ENCODE measurements around the gene SHMT2.
"Not testable (repeated sequence)": the region's sequence is repeated elsewhere in the genome, so short reads cannot be mapped to it uniquely, and the experiment has no call there.

Gene SHMT2

DNA sequence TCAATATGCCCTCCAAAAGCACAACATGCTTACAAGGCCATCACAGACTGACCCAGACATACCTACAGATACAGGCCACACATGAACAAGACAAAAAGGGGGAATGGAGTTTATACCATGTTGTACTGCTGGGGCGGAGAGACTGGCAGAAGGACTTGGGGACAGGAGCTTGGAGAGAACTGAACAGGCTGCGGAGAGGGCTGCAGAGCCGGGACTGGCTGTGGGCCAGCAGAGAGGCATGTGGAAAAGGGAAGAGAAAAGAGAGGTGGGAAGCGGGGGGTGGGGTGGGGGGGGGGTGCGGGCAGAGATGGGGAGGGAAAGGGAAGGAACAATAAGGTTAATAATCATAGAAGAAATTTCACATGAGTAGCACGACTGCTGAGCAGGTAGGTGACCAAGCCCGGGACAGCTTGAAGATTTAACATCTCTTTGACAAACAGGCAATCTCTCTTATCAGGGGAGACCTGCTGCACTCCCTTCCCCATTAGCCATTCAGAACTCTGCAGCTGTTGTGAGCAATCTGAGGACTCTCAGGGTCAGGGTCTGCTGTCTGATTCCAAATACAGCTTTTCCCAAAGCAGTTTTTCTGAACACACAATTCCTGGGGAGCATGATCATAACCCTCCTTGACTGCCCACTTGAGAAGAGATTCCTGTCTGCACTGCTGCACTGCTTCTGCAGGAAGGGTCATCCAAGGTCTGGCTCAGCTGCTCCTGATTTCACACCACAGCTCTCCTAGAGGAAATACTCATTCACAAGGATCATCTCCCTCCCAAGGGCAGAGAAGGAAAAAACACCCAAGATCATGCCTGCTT is 43.0 kb downstream of the SHMT2 start:
- no peak for DNase-seq

GRCh38 chr12:57273516-57273915 is 44.0 kb downstream of the SHMT2 start:
- DNase-seq, result no peak

DNA sequence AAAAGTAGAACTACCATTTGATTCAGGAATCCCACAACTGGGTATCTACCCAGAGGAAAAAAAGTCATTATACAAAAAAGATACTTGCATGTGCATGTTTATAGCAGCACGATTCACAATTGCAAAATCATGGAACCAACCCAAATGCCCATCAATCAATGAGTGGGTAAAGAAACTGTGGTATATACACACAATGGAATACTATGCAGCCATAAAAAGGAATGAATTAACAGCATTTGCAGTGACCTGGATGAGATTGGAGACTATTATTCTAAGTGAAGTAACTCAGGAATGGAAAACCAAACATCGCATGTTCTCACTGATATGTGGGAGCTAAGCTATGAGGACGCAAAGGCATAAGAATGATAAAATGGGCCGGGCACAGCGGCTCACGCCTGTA is 46.7 kb downstream of the SHMT2 start:
- DNase-seq, result not testable (repeated sequence)

- no peak for DNase-seq
These were observed 47.5 kb downstream of the SHMT2 start for GRCh38 chr12:57276935-57277563.

DNA sequence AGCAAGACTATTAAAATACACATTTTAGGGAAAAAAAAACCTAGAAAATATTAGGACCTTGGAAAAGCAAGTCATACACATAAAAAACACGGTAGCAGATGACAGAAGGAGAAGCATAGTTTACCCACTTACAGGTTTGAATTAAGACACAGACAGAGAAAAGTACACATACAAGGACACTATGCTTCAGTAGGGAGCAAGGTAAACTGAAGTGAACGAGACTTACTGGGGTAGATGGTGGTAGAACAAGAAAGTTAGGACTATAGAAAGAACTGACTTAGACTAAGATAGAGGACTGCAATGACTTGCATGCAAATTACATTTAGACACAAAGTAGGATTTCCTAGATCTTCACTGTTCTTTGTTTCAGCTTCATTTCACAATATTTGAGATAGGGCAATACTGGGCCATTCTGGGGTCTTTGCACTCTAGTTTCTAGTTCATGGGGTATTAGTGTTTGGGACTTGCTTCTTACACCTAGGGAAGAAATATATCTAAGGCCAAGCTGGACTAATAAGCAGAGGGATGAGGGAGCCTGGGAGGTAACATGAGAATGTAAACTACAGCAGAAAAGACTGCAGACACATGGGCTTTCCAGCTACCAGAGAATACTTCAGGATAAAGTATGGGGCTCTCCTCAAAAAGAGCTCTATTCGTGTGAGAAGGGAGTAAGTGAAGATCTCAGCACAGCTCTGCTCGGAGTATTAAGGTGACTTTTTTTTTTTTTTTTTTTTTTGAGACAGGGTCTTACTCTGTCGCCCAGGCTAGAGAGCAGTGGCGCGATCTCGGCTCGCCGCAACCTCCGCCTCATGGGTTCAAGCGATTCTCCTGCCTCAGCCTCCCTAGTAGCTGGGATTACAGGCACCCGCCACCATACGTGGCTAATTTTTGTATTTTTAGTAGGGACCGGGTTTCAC is 49.2 kb downstream of the SHMT2 start:
- no peak for DNase-seq

DNA sequence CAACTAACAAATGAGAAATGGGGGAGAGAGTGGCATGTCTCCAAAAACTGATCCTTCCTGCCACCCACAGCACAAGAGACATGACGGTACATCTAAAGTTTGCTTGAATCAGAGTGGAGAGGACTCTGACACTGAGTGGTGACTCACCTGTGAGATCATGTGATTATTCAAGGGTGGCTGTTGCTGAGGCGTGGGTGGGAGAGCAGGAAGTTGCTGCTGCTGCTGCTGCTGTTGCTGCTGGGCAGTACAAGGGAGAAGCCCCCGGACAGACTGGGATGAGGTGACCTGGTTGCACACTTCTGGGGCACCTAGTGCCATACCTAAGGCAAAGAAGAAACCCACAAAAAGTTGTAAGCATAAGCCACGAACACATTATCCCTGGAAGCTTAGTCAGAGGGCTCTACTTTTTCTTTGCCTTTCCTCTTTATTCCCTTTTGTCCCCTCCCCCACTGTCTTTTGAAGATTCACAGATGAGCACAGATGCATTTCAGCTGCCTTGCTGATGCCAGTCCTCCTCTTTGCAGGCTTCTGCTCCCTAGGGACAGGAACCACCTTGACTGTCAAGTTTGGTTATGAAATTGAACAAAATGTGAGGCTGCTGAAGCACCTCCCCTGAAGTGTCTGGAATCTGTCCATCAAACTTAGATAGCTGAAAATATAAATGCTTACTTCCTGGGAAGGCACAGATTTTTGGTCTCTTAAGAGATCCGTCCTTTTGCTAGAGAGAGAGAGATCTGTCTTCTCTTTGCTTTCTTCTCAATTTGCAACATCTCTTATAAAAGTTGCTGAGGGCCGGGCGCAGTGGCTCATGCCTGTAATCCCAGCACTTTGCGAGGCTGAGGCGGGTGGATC is 50.9 kb downstream of the SHMT2 start:
- peak; percentile 59 to 69 for DNase-seq

- not testable (repeated sequence) for DNase-seq
These were observed 52.6 kb downstream of the SHMT2 start for GRCh38 chr12:57282073-57282472.

Measured in activated CD4-positive, alpha-beta T cell treated with anti-CD3 and anti-CD28 coated beads, Interleukin-2, amount 50 U/mL, for 4 hours (primary cell).